Skeletal muscle satellite cell (primary cell): ENCODE data around the gene TRPM6.
"Not testable (repeated sequence)": the region's sequence is repeated elsewhere in the genome, so short reads cannot be mapped to it uniquely, and the experiment has no call there.

Experiments
- H3K27me3 ChIP-seq: 2 replicates; pipeline ENCODE4 v1.7.0; 2013; ENCODE audit warnings: low read length; ENCODE audit not compliant: control insufficient read depth, insufficient read depth
- H3K36me3 ChIP-seq: 2 replicates; pipeline ENCODE4 v1.7.0; 2013; ENCODE audit warnings: mild to moderate bottlenecking, control low read depth, low read length; ENCODE audit not compliant: insufficient read depth
- H3K4me1 ChIP-seq: 2 replicates; pipeline ENCODE4 v1.7.0; 2013; ENCODE audit warnings: low read length; ENCODE audit not compliant: control insufficient read depth, insufficient read depth
- H3K4me2 ChIP-seq: 2 replicates; pipeline ENCODE4 v1.7.0; 2013; ENCODE audit warnings: mild to moderate bottlenecking, low read length
- H3K4me3 ChIP-seq: 2 replicates; pipeline ENCODE4 v1.7.0; 2013; ENCODE audit warnings: low read length
- H3K9ac ChIP-seq: 2 replicates; pipeline ENCODE4 v1.7.0; 2013; ENCODE audit warnings: mild to moderate bottlenecking, low read depth, low read length, moderate library complexity
- H3K9me3 ChIP-seq: replicated peaks from 2 replicates; pipeline ENCODE4 v1.7.0; 2013; ENCODE audit warnings: mild to moderate bottlenecking, control low read depth, low read length

The TRPM6 gene

GRCh38 chr9:74855072-74855471 is 32.6 kb downstream of the TRPM6 start:
- Histone ChIP-seq H3K9me3 (no peaks in the 10 kb centered on the region), H3K36me3 (no peaks in the 10 kb centered on the region), H3K4me3 (no peak overlapping the region), H3K27me3 (no peaks in the 10 kb centered on the region), H3K4me1 (no peaks in the 10 kb centered on the region), H3K9ac (no peak overlapping the region), H3K4me2 (no peak overlapping the region)

DNA sequence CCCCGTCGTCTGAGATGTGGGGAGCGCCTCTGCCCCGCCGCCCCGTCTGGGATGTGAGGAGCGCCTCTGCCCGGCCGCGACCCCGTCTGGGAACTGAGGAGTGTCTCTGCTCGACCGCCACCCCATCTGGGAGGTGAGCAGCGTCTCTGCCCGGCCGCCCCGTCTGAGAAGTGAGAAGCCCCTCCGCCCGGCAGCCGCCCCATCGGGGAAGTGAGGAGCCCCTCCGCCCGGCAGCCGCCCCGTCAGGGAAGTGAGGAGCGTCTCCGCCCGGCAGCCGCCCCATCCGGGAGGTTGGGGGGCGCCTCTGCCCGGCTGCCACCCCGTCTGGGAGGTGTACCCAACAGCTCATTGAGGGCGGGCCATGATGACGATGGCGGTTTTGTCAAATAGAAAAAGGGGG is 34.7 kb downstream of the TRPM6 start:
- not testable (repeated sequence) for H3K27me3 ChIP-seq, H3K9ac ChIP-seq, H3K36me3 ChIP-seq, H3K9me3 ChIP-seq, H3K4me1 ChIP-seq, H3K4me3 ChIP-seq, H3K4me2 ChIP-seq

GRCh38 chr9:74848153-74848525 is 39.6 kb downstream of the TRPM6 start:
- H3K4me3 ChIP-seq = no peak overlapping the region
- no peak overlapping the region for H3K9ac ChIP-seq
- no peaks in the 10 kb centered on the region for H3K9me3 ChIP-seq
- H3K4me2 ChIP-seq = no peak overlapping the region
- H3K36me3 ChIP-seq = no peaks in the 10 kb centered on the region
- H3K4me1 ChIP-seq = no peaks in the 10 kb centered on the region
- no peaks in the 10 kb centered on the region for H3K27me3 ChIP-seq

GRCh38 chr9:74847478-74848152 is 40.1 kb downstream of the TRPM6 start:
- Histone ChIP-seq H3K4me2 (no peak overlapping the region), H3K4me3 (no peak overlapping the region), H3K27me3 (no peaks in the 10 kb centered on the region), H3K9ac (no peak overlapping the region), H3K9me3 (no peaks in the 10 kb centered on the region), H3K4me1 (no peaks in the 10 kb centered on the region), H3K36me3 (no peaks in the 10 kb centered on the region)

DNA sequence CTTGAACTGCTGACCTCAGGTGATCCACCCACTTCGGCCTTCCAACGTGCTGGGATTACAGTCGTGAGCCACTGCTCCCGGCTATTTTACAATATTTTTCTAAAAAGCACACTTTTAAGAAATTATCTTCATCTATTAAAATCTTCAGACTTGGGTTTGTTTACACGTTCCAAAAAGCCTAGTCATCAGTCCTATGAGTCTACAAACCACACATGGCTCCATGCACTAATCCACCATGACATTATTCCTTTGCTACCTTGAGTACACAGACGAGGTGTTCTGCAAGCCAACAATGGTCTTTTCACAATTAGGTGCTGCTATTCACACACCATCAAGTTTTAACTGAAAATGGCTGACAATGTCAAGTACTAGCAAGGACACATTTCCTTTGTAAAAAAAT is 41.0 kb downstream of the TRPM6 start:
- Histone ChIP-seq H3K4me2 (no peak overlapping the region), H3K36me3 (no peaks in the 10 kb centered on the region), H3K4me3 (no peak overlapping the region), H3K27me3 (no peaks in the 10 kb centered on the region), H3K9ac (no peak overlapping the region), H3K9me3 (no peaks in the 10 kb centered on the region), H3K4me1 (no peaks in the 10 kb centered on the region)

GRCh38 chr9:74838351-74838750 is 49.4 kb downstream of the TRPM6 start:
- H3K9me3 ChIP-seq = no peaks in the 10 kb centered on the region
- H3K36me3 ChIP-seq = no peaks in the 10 kb centered on the region
- peaks cover 6% of the 10 kb centered on the region for H3K27me3 ChIP-seq
- no peak overlapping the region for H3K9ac ChIP-seq
- no peak overlapping the region for H3K4me3 ChIP-seq
- H3K4me2 ChIP-seq = no peak overlapping the region
- H3K4me1 ChIP-seq = no peaks in the 10 kb centered on the region

GRCh38 chr9:74824654-74825053 is 63.1 kb downstream of the TRPM6 start:
- no peak overlapping the region for H3K4me2 ChIP-seq
- H3K27me3 ChIP-seq = no peaks in the 10 kb centered on the region
- no peak overlapping the region for H3K9ac ChIP-seq
- H3K36me3 ChIP-seq = no peaks in the 10 kb centered on the region
- H3K4me1 ChIP-seq = no peaks in the 10 kb centered on the region
- H3K9me3 ChIP-seq = no peaks in the 10 kb centered on the region
- no peak overlapping the region for H3K4me3 ChIP-seq

GRCh38 chr9:74821636-74822035 is 66.1 kb downstream of the TRPM6 start:
- no peaks in the 10 kb centered on the region for H3K4me1 ChIP-seq
- no peak overlapping the region for H3K4me2 ChIP-seq
- H3K4me3 ChIP-seq = no peak overlapping the region
- no peaks in the 10 kb centered on the region for H3K27me3 ChIP-seq
- no peaks in the 10 kb centered on the region for H3K36me3 ChIP-seq
- no peaks in the 10 kb centered on the region for H3K9me3 ChIP-seq
- H3K9ac ChIP-seq = no peak overlapping the region

DNA sequence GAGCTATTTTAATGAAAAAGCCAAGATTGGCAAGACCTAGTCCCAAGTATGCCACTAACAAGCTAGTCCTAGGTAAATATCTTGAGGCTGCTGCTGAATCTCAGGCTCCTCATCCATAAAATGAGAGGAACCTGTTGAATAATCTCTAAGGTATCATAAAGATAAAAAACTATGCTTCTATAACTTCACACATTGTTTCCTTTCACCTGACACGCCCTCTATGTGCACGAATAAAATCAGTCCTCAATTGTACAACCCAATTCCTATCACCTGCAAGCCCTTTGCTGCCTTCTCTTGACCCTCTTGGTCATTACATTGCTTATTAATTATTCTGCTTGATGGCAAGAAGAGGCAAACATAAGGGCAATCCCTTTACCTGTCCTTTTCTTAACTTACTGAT is 69.9 kb downstream of the TRPM6 start:
- Histone ChIP-seq H3K4me3 (no peak overlapping the region), H3K9me3 (no peaks in the 10 kb centered on the region), H3K27me3 (no peaks in the 10 kb centered on the region), H3K9ac (no peak overlapping the region), H3K4me2 (no peak overlapping the region), H3K36me3 (no peaks in the 10 kb centered on the region), H3K4me1 (no peaks in the 10 kb centered on the region)

- no peaks in the 10 kb centered on the region for H3K9me3 ChIP-seq
- no peaks in the 10 kb centered on the region for H3K36me3 ChIP-seq
- H3K4me2 ChIP-seq = no peak overlapping the region
- H3K27me3 ChIP-seq = no peaks in the 10 kb centered on the region
- H3K9ac ChIP-seq = no peak overlapping the region
- no peak overlapping the region for H3K4me3 ChIP-seq
- H3K4me1 ChIP-seq = no peaks in the 10 kb centered on the region
Observed at GRCh38 chr9:74817281-74817810, 70.4 kb downstream of the TRPM6 start.

- Histone ChIP-seq H3K9me3 (no peaks in the 10 kb centered on the region), H3K9ac (no peak overlapping the region), H3K4me3 (no peak overlapping the region), H3K4me1 (no peaks in the 10 kb centered on the region), H3K36me3 (no peaks in the 10 kb centered on the region), H3K4me2 (no peak overlapping the region), H3K27me3 (no peaks in the 10 kb centered on the region)
Observed at GRCh38 chr9:74810200-74810599, 77.5 kb downstream of the TRPM6 start.

- Histone ChIP-seq H3K4me2 (no peak overlapping the region), H3K4me1 (no peaks in the 10 kb centered on the region), H3K9ac (no peak overlapping the region), H3K36me3 (no peaks in the 10 kb centered on the region), H3K9me3 (no peaks in the 10 kb centered on the region), H3K4me3 (no peak overlapping the region), H3K27me3 (no peaks in the 10 kb centered on the region)
Observed at GRCh38 chr9:74804018-74804385, 83.7 kb downstream of the TRPM6 start.
